Measurements from ENCODE around the gene EPHX1. TPM values are rescaled to one million over a fixed set of nuclear protein-coding genes. Genes with fewer than 3 reads are reported as not detected.

EPHX1 gene
- total RNA-seq, 4 donors from 2014 or later, result 30.3 to 72.8 (median 53.7) TPM

- DNase-seq (ENCODE audit: low spot score in 2 of 2), result no peak
- Histone ChIP-seq H3K27me3 (no peaks in the 10 kb centered on the region), H3K4me1 (no peaks in the 10 kb centered on the region), H3K36me3 (peaks cover 97% of the 10 kb centered on the region), H3K4me3 (no peak overlapping the region), H3K9me3 (no peaks in the 10 kb centered on the region), H3K27ac (no peak overlapping the region)
- TF ChIP-seq EP300 (IDR thresholded peaks at IDR 0.05), result no peak
- TF ChIP-seq POLR2A (IDR thresholded peaks at IDR 0.05), result no peak
- WGBS, result 80% methylated on average over 11 of the region's 13 CpGs
Observed at GRCh38 chr1:225862581-225862950, 52.6 kb downstream of the EPHX1 start.

- H3K4me3 ChIP-seq, result no peak overlapping the region
- H3K27ac ChIP-seq, result no peak overlapping the region
- H3K9me3 ChIP-seq, result no peaks in the 10 kb centered on the region
- no peak for DNase-seq (ENCODE audit: low spot score in 2 of 2)
- H3K27me3 ChIP-seq, result no peaks in the 10 kb centered on the region
- 86% methylated on average over 5 of the region's 5 CpGs for WGBS
- peaks cover 98% of the 10 kb centered on the region for H3K36me3 ChIP-seq
- TF ChIP-seq EP300 (IDR thresholded peaks at IDR 0.05) (no peak), POLR2A (IDR thresholded peaks at IDR 0.05) (no peak), POLR2AphosphoS5 (IDR thresholded peaks at IDR 0.05) (no peak)
- TF ChIP-seq, protein P1, sequence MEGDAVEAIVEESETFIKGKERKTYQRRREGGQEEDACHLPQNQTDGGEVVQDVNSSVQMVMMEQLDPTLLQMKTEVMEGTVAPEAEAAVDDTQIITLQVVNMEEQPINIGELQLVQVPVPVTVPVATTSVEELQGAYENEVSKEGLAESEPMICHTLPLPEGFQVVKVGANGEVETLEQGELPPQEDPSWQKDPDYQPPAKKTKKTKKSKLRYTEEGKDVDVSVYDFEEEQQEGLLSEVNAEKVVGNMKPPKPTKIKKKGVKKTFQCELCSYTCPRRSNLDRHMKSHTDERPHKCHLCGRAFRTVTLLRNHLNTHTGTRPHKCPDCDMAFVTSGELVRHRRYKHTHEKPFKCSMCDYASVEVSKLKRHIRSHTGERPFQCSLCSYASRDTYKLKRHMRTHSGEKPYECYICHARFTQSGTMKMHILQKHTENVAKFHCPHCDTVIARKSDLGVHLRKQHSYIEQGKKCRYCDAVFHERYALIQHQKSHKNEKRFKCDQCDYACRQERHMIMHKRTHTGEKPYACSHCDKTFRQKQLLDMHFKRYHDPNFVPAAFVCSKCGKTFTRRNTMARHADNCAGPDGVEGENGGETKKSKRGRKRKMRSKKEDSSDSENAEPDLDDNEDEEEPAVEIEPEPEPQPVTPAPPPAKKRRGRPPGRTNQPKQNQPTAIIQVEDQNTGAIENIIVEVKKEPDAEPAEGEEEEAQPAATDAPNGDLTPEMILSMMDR (IDR thresholded peaks at IDR 0.05), result no peak
- H3K4me1 ChIP-seq, result no peaks in the 10 kb centered on the region
Observed at GRCh38 chr1:225863167-225863566, 53.2 kb downstream of the EPHX1 start.

DNA sequence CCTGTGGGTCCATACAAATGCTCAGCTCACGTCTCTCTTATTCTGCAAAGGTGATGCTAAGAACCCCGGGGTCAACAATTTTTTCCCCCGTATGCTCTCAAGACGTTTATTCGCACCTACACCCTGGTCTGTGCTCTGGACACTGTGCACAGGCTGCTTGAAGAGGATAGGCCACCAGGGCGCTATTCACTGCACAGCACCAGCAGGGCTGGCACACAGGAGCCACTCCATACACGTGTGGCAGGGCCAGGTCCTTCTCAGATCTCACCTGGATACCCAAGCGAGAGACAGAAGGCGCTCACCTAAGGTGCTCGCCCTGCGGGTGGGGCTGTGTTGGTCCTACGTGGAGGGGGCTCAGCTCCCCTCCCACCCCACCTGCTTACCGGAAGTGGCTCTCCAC is 55.6 kb downstream of the EPHX1 start:
- no peak for DNase-seq (ENCODE audit: low spot score in 2 of 2)
- peaks cover 99% of the 10 kb centered on the region for H3K36me3 ChIP-seq
- 77% methylated on average over 9 of the region's 13 CpGs for WGBS
- H3K4me3 ChIP-seq, result no peak overlapping the region
- no peaks in the 10 kb centered on the region for H3K9me3 ChIP-seq
- no peaks in the 10 kb centered on the region for H3K4me1 ChIP-seq
- no peaks in the 10 kb centered on the region for H3K27me3 ChIP-seq
- TF ChIP-seq EP300 (IDR thresholded peaks at IDR 0.05), result no peak
- H3K27ac ChIP-seq, result no peak overlapping the region

- WGBS, result 71% methylated on average over 6 of the region's 8 CpGs
- peaks cover 99% of the 10 kb centered on the region for H3K36me3 ChIP-seq
- H3K4me1 ChIP-seq, result no peaks in the 10 kb centered on the region
- H3K9me3 ChIP-seq, result no peaks in the 10 kb centered on the region
- H3K27ac ChIP-seq, result no peak overlapping the region
- no peak overlapping the region for H3K4me3 ChIP-seq
- DNase-seq (ENCODE audit: low spot score in 2 of 2), result no peak
- no peak for TF ChIP-seq POLR2AphosphoS5 (IDR thresholded peaks at IDR 0.05)
- TF ChIP-seq, protein P1 (IDR thresholded peaks at IDR 0.05), result no peak
- no peak for TF ChIP-seq POLR2A (IDR thresholded peaks at IDR 0.05)
- TF ChIP-seq EP300 (IDR thresholded peaks at IDR 0.05), result no peak
- H3K27me3 ChIP-seq, result no peaks in the 10 kb centered on the region
Observed at GRCh38 chr1:225866061-225866837, 56.3 kb downstream of the EPHX1 start.

DNA sequence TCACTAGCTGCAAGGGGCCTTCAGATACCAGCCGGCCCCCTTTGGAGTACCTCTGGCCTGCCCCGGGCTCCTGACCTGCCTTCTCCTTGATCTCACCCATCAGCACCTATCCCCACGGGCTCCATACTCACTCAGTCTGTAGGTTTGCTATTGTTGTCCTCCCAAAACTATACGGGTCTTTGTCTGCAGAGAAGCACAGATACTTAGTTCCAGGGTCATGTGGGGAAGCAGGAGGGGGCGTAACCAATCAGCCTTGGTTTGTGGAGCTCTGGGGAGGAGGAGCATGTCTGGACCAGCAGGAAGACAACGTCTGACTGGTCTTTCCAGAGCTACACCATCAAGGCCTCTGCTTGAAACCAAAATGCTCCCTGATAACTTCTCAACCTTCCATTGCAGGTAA is 57.1 kb downstream of the EPHX1 start:
- TF ChIP-seq, protein P1 (IDR thresholded peaks at IDR 0.05), result no peak
- TF ChIP-seq POLR2AphosphoS5 (IDR thresholded peaks at IDR 0.05) (no peak), EP300 (IDR thresholded peaks at IDR 0.05) (no peak), POLR2A (IDR thresholded peaks at IDR 0.05) (no peak)
- H3K4me3 ChIP-seq, result no peak overlapping the region
- DNase-seq (ENCODE audit: low spot score in 2 of 2), result no peak
- H3K27ac ChIP-seq, result no peak overlapping the region
- H3K36me3 ChIP-seq, result peaks cover 99% of the 10 kb centered on the region
- no peaks in the 10 kb centered on the region for H3K4me1 ChIP-seq
- H3K27me3 ChIP-seq, result no peaks in the 10 kb centered on the region
- no peaks in the 10 kb centered on the region for H3K9me3 ChIP-seq
- 65% methylated on average over 6 of the region's 6 CpGs for WGBS

DNA sequence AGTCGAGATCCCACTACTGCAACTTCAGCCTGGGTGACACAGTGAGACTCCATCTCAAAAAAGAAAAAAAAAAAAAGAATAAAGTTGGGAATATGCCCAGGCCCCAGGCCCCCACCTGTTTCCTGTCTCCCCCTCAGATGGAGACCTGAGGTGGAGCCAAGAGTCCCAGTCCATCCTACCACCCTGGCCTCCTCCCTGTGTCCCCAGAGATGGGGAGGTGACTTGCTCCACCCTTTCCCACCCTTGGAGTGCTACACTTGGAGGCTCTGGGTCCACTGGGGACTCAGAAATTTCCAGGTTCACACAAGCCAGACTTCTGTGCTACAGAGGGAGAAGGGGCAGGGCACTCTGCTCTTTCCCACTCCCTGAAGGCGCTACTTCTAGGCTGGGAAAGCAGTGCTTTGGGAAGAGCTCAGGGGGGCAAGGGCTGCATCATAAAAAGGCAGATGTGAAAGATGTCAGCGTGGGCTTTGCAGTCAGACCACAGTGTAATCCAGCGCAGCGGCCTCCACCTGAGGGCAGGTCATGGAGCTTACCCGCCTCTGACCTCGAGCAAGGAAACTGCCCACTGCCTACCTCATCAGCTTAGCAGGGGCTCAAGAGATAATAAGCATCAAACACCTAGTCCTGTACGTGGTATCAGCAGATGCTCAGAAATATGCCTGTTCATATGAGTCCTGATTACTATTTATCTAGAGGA is 58.9 kb downstream of the EPHX1 start:
- no peak for DNase-seq (ENCODE audit: low spot score in 2 of 2)
- peaks cover 94% of the 10 kb centered on the region for H3K36me3 ChIP-seq
- H3K27ac ChIP-seq, result no peak overlapping the region
- WGBS, result 89% methylated on average over 6 of the region's 8 CpGs
- TF ChIP-seq POLR2A (IDR thresholded peaks at IDR 0.05) (no peak), EP300 (IDR thresholded peaks at IDR 0.05) (no peak)
- no peak overlapping the region for H3K4me3 ChIP-seq
- no peaks in the 10 kb centered on the region for H3K4me1 ChIP-seq
- H3K27me3 ChIP-seq, result no peaks in the 10 kb centered on the region
- H3K9me3 ChIP-seq, result no peaks in the 10 kb centered on the region

Measured in suprapubic skin (tissue), 4 donors.